ENCODE measurements around the gene CRY2. TPM values are rescaled to one million over a fixed set of nuclear protein-coding genes. Genes with fewer than 3 reads are reported as not detected.

CRY2 gene
- total and polyA plus RNA-seq, 2 experiments from 2014 or later: 28.3 to 50.5 TPM

DNA sequence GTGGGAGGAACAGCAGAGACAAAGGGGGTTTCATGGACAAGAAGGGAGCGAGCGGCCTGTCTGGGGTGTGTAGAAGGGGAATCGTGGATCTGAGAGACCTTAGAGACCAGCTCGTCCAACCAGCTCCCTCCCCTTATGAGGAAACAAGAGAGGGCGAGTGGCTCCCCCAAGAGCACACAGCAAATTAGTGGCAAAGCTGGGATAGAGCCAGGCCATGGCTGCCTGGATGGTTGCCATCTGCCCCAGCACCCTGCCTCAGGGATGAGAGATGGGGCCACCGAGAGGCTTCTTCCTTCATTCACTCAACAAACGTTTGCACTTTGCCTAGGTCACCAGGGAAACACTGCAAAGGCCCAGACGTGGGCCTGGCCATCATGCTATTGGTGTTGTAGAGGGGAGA lies 42.3 kb downstream of the CRY2 start:
- DNase-seq (ENCODE audit: low read depth in 1 of 2, low spot score in 1 of 2): no peak
- Histone ChIP-seq H3K36me3 (no peaks in the 10 kb centered on the region), H3K4me3 (no peak overlapping the region), H3K27me3 (peaks cover 30% of the 10 kb centered on the region), H3K4me1 (ENCODE audit: low read depth) (no peaks in the 10 kb centered on the region), H3K9me3 (ENCODE audit: low read depth) (no peaks in the 10 kb centered on the region), H3K27ac (no peak overlapping the region)
- TF ChIP-seq, protein P1, sequence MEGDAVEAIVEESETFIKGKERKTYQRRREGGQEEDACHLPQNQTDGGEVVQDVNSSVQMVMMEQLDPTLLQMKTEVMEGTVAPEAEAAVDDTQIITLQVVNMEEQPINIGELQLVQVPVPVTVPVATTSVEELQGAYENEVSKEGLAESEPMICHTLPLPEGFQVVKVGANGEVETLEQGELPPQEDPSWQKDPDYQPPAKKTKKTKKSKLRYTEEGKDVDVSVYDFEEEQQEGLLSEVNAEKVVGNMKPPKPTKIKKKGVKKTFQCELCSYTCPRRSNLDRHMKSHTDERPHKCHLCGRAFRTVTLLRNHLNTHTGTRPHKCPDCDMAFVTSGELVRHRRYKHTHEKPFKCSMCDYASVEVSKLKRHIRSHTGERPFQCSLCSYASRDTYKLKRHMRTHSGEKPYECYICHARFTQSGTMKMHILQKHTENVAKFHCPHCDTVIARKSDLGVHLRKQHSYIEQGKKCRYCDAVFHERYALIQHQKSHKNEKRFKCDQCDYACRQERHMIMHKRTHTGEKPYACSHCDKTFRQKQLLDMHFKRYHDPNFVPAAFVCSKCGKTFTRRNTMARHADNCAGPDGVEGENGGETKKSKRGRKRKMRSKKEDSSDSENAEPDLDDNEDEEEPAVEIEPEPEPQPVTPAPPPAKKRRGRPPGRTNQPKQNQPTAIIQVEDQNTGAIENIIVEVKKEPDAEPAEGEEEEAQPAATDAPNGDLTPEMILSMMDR (IDR thresholded peaks at IDR 0.05; ENCODE audit: low read depth, low read length): no peak

DNA sequence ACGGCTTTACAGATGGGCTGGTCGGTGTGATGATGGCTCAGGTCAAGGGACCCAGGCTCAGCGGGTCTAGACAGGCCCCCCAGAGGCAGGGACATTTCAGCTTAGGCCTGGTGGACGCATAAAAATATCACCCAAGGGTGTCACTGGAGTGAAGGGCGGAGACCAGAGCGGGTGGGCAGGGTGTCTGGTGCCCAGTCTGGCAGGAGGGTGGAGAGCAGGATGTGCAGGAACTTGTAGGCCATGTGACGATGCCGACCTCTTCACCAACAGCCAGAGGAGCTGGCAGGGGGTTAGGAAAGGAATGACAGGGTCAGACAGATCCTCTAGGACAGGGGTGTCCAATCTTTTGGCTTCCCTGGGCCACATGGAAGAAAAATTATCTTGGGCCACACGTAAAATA lies 42.7 kb downstream of the CRY2 start:
- no peak overlapping the region for H3K4me3 ChIP-seq
- H3K27me3 ChIP-seq: peaks cover 30% of the 10 kb centered on the region
- H3K36me3 ChIP-seq: no peaks in the 10 kb centered on the region
- DNase-seq (ENCODE audit: low read depth in 1 of 2, low spot score in 1 of 2): no peak
- H3K27ac ChIP-seq: no peak overlapping the region
- TF ChIP-seq, protein P1 (IDR thresholded peaks at IDR 0.05; ENCODE audit: low read depth, low read length): no peak
- no peaks in the 10 kb centered on the region for H3K9me3 ChIP-seq (ENCODE audit: low read depth)
- no peaks in the 10 kb centered on the region for H3K4me1 ChIP-seq (ENCODE audit: low read depth)

DNA sequence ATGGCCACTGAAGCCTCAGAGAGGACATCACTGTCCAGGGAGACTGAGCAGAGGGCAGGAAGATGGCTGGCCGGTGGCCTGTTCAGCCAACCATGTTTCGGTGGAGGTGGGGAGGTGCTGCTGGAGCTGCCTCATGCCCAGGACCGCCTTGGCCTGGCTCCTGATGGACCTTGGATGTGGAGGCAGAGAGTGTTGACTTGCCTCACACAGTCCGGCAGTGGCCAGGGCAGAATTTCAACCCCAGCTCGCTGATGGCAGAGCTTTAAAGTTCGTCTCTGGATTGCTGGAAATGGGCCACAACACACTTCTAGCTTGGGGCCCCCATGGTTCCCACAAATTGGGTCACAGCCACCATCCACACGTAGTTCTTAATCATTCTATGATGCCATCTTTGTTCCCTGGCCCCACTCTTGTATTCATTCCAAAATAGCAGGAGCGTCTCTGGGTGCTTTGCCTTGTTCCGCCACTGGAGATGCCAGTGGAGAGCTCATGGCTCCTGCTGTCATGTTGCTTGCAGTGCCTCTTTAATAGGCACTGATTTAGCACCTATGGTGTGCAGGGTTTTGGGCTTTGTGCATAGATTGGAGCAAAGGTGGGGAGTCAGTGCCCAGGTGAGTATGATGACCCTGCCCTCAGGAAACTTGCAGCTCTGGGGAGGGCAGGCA lies 43.7 kb downstream of the CRY2 start:
- H3K27me3 ChIP-seq: peaks cover 25% of the 10 kb centered on the region
- DNase-seq (ENCODE audit: low read depth in 1 of 2, low spot score in 1 of 2): no peak
- no peaks in the 10 kb centered on the region for H3K36me3 ChIP-seq
- H3K9me3 ChIP-seq (ENCODE audit: low read depth): no peaks in the 10 kb centered on the region
- H3K4me1 ChIP-seq (ENCODE audit: low read depth): peaks cover 2% of the 10 kb centered on the region
- TF ChIP-seq, protein P1 (IDR thresholded peaks at IDR 0.05; ENCODE audit: low read depth, low read length): no peak
- no peak overlapping the region for H3K4me3 ChIP-seq
- no peak overlapping the region for H3K27ac ChIP-seq

DNA sequence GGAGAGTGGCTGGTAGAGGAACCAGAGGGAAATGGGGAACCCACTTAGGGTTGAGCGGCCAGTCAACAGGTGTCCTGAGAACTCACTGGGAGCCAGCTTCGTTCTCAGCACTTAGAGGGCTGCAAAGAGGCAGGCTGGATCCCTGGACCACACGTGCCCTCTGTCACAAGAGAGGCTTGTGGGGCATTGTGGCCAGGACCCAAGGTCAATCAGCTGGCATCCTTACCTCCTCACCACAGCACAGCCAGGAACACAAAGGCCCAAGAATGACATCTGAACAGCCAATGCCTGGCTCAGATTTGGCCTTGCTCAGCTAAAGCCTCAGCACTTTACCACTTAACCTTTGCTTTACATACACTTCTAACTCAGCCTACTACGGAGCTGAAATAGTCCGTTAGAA lies 45.6 kb downstream of the CRY2 start:
- Histone ChIP-seq H3K4me3 (no peak overlapping the region), H3K4me1 (ENCODE audit: low read depth) (peaks cover 11% of the 10 kb centered on the region), H3K27ac (no peak overlapping the region), H3K27me3 (peaks cover 6% of the 10 kb centered on the region), H3K36me3 (no peaks in the 10 kb centered on the region), H3K9me3 (ENCODE audit: low read depth) (no peaks in the 10 kb centered on the region)
- no peak for DNase-seq (ENCODE audit: low read depth in 1 of 2, low spot score in 1 of 2)
- TF ChIP-seq, protein P1 (IDR thresholded peaks at IDR 0.05; ENCODE audit: low read depth, low read length): no peak

DNA sequence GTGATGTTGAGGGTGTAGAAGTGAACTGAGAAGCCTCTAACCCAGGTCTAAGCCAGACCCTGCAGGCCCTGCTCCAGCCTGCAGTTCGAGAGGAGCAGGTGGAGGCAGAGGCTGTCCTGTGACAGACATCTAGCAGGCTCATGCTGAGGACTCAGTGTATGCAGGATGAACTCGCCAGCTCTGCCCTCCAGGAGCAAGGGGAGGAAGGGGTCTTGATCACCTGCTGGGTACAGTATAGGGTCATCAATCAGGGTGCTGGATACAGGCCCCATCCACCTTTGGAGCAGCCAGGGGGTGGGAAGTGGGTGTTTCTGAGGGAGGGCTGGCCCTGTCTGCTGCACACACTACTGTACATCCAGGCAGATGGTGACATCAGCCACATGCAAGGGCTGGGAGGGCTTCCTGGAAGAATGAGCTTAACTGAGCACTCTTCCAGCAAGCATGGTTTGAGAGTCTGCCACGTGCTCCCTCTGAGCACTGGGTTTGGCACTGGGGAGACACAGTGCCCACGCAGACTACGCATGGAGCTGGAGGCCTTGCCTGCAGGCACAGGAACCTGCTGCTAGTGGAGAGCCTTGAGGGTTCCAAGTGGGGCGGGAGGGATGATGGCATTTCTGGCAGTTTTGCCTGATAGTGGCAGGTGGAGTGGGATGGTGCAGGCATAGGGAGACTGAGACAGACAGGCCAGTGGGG lies 47.4 kb downstream of the CRY2 start:
- Histone ChIP-seq H3K36me3 (no peaks in the 10 kb centered on the region), H3K27me3 (no peaks in the 10 kb centered on the region), H3K4me3 (no peak overlapping the region), H3K4me1 (ENCODE audit: low read depth) (peaks cover 11% of the 10 kb centered on the region), H3K27ac (no peak overlapping the region), H3K9me3 (ENCODE audit: low read depth) (no peaks in the 10 kb centered on the region)
- DNase-seq (ENCODE audit: low read depth in 1 of 2, low spot score in 1 of 2): no peak
- TF ChIP-seq, protein P1 (IDR thresholded peaks at IDR 0.05; ENCODE audit: low read depth, low read length): no peak
